Stimulated activated CD8-positive, alpha-beta memory T cell treated with anti-CD3 and anti-CD28 coated beads, Interleukin-15, amount 100 ng/mL, for 48 hours (primary cell): Measurements from ENCODE around the gene FOLR3.
A peak's percentile ranks its signal among the peaks of the same experiment; 100 is the strongest.
"Not testable (repeated sequence)": the region's sequence is repeated elsewhere in the genome, so short reads cannot be mapped to it uniquely, and the experiment has no call there.

Source experiments
- DNase-seq, 2 donors: peaks; one replicate each; pipeline ENCODE4 v3.0.0-alpha.2; 2020; ENCODE audit warnings: low read depth in 2 of 2

The FOLR3 gene

DNA sequence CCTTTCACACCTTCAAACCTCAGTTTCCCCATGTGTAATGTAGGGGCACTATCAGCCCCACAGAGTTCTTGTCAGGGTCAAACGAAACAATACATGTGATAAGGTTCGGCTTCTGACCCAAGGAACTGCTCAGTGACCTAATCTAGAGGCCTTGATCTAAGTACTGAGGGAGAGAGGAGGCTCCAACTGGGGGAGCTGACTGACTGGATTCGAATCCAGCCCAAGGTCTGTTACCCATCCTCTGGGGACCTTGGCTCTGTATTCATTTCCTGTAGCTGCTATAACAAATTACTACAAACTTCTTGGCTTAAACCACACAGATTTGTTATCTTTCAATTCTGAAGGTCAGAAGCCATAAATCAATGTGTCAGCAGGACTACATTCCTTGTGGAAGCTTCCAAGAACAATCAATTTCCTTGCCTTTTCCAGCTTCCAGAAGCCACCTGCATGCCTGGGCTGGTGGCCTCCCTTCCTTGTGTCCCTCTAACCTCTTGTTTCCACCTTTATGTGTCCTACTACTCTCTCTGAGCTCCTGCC lies 12.3 kb upstream of the FOLR3 start:
- no peak for DNase-seq

DNA sequence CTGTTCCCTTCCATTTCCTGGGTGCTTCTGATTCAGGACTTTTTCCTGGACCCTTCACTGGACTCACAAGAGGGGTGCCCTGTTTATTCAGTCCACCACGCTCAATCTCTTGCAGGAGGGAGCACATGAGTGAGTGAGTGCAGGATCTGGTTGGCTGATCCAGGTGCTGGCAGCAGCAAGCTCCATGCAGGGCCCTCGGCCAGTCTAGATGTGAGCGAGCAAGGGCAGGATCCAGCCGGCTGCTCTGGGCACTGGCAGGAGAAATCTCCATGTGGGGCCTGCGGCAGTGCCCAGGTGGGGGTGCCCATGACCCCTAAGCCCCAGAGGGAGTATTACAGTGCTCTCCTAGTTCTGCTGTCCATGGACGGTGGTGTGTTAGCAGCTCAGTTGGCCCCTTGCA lies 11.5 kb upstream of the FOLR3 start:
- no peak for DNase-seq

DNA sequence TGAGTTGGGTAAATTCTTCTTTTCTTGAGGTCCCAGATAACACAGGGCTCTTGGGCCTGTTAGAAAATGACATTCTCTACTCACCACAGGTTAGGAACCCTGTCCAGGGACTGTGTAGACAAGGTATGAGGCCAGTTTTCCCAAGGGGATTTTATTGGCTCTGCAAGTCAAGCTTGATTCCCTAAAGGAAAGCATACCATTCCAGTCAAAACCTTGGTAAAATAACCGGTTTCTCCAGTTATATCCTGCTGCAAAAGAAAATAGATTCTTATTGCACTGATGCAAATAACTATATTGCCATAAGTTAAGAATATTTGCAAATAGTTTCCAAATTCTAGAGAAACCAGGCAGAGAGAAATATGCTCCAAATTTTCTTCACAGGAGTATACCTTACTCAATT lies 9.6 kb upstream of the FOLR3 start:
- no peak for DNase-seq

DNA sequence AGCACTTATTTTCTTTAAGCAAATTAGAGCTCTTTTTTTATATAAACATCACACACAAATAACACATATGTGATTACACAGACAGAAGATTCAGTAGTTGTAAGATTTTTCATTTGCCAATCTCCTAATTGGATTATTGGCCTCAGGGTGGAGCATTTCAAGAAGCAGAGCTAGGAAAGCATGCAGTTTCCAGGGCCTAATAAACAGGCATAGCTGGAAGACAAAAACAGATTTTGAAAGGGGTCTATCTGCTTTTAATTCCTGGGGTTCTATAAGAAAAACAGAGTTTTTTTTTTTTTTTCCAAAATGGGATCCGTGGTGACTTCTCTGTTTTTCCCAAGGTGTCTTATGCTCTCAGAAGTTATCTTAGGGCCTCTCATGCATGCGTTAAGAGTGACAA lies 7.6 kb upstream of the FOLR3 start:
- no peak for DNase-seq

DNA sequence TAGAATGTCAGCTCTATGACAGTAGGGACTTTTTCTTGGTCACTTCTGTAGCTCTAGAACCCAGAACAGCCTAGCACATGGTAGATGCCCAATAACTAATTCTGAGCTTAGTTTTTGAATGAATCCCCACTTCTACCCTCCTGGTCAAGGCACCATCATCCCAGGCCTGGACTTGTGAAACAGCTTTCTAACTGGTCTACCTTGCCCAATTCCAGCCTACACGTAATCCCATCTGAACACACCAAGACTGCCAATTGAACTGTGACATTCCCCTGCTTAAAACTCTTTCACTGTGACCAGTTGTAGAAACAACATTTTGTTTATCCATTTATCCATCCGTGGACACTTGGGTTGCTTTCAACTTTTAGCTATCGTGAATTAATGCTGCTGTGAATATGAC lies 6.1 kb upstream of the FOLR3 start:
- DNase-seq = no peak

DNA sequence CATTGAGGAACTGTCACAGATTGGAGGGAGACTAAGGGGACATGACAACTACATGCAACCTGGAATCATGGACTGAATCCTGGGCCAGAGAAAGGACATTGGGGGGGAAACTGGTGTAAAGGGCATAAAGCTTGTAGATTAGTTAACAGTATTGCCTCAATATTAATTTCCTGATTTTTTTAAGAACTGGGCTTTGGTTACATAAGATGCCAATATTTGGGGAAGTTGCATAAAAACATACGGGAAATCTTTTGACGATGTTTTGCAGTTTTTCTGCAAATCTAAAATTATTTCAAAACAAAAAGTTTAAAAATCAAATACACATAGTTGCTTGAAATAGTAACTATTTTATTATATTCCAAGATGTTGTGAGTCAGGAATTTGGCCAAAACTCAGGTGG lies 2.9 kb upstream of the FOLR3 start:
- no peak for DNase-seq

DNA sequence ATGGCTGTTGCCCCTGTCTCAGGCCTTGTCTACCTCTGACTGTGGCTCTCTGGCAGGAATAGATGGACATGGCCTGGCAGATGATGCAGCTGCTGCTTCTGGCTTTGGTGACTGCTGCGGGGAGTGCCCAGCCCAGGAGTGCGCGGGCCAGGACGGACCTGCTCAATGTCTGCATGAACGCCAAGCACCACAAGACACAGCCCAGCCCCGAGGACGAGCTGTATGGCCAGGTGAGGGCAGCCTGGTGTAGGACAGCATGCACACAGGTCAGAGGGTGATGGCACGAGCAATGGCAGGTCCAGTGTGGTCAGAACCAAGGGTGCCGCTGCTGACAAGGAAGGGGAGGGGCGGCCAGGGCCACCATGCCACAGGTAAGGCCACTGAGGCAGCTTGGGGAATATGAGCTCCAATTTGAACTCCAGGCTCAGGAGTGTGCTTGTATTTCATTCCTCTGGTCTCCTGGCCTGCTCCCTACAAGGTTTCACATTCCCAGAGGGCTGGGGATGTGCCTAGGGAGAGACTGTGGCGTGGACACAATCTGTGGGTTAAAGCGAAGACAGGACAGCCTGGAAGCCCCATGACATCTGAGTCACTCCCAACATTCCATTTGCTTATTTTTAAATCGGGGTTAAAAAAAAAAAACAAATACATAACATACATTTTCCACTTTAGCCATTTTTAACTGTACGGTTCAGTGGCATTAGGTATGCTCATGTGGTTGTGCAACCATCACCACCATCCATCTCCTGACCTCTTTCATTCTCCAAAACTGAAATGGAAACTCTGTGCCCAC lies 562 bp downstream of the FOLR3 start:
- no peak for DNase-seq

DNA sequence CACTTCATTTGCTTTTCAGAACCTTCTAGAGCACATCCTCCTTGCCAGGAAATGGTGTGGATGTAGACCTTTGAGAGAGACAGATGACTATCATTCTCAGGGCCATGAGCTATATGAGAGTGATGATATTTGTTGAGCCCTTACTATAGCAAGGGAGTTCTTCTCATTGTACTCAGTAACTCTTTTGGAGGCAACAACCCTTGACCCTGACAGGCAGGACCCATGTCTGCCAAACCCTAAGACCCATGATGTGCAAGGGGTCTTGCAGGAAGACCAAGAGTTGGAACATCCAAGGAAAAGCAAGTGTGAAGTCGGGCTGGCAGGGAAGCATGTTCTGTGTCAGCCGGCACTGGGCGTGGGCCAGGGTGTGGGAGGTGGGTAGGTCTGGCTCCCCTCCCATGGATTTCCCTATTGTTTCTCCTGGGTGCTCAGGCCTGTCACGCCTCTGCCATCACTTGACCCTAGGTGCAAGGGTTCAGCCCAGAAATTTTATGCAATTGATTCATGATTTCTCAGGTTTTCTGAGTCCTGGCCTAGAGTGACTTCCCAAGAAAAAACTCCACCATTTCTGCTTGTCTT lies 1.2 kb downstream of the FOLR3 start:
- no peak for DNase-seq

DNA sequence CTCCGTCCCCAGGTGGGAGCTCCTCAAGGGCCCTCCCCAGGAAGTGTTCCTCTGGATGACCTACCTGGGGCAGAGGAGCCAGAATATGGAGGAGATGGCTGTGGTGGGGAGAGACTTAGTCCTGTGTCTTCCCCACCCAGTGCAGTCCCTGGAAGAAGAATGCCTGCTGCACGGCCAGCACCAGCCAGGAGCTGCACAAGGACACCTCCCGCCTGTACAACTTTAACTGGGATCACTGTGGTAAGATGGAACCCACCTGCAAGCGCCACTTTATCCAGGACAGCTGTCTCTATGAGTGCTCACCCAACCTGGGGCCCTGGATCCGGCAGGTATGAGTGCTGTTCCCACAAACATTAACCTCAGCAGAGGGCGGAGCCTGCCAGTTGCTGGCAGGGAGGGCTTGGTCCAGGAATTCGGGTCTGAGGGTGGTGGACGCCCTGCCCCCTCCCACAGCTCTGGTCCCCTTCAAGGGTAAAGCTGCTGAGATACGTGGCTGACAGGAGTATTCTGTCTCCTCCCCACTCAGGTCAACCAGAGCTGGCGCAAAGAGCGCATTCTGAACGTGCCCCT lies 3.4 kb downstream of the FOLR3 start:
- DNase-seq = no peak

DNA sequence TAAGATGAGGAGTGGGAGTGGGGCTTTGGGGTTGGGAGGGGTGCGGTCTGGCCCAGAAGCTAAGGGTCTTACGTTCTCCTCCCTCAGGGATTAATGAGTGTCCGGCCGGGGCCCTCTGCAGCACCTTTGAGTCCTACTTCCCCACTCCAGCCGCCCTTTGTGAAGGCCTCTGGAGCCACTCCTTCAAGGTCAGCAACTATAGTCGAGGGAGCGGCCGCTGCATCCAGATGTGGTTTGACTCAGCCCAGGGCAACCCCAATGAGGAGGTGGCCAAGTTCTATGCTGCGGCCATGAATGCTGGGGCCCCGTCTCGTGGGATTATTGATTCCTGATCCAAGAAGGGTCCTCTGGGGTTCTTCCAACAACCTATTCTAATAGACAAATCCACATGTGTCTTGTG lies 4.0 kb downstream of the FOLR3 start:
- no peak for DNase-seq

DNA sequence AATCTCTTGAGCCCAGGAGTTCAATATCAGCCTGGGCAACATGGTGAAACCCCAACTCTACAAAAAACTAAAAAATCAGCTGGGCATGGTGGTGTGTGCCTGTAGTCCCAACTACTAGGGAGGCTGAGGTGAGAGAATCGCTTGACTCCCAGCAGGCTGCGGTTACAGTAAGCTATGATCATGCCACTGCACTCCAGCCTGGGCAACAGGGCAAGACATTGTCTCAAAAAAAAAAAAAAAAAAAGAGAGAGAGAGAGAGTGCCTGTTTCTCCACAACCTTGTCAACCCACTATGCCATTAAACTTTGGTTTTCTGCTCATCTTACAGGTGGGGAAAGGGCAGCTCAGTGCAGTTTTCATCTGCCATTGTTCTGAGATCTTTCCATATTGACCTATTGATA lies 5.1 kb downstream of the FOLR3 start:
- DNase-seq = no peak

DNA sequence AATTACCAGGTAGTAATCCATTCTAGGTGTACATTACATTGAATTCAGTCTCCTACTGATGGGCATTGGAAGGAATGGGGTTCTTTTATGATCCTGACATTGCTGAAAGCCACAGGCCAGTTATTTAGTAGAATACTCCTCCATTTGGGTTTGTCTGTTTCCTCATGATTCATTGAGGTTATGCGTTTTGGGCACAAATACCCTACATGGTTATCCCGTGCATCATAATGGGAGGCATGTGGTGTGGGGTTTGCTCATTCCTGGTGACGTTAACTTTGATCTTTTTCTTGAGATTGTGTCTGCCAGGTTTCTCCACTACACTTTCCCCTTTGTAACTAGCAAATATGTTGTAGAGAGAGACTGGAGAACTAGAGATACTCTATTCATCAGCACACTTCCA lies 5.5 kb downstream of the FOLR3 start:
- DNase-seq = peak; percentile 19 to 23

DNA sequence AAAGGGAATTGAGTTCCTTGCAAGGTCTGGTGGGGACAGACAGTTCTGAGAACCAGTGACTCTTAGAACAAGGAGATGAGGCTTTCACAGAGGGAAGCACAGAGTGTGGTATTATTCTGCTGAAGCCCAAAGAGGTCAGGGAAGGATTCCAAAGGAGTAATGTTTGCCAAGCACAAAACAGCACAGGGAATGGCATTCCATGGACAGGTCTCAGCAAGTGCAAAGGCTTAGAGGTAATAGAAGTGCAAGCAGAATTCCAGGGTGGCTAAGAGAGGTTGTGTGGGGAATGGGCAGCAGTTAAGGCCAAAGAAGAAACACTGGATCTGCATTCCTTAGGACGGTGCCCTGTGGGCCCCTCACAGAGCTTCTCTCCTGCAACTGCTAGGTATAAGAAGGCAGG lies 6.6 kb downstream of the FOLR3 start:
- not testable (repeated sequence) for DNase-seq

DNA sequence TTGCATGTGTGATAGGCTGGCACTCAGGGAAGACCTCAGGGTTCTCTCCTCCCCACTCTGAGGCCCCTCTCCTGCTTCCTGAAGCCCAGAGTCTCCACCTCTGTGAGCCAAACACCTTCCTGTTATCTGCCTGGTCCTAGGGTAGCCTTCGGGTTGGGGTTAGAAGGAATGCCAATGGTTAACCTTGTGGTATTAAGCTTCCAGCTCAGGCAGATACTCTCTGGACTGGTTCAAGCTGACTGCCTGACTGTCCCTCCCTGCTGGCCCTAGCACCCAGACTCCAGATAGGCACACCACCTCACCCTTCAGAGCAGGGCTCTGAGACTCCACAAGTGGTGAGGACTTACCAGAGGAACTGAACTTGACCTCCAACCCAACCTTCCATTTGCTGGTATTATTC lies 7.0 kb downstream of the FOLR3 start:
- DNase-seq = not testable (repeated sequence)

DNA sequence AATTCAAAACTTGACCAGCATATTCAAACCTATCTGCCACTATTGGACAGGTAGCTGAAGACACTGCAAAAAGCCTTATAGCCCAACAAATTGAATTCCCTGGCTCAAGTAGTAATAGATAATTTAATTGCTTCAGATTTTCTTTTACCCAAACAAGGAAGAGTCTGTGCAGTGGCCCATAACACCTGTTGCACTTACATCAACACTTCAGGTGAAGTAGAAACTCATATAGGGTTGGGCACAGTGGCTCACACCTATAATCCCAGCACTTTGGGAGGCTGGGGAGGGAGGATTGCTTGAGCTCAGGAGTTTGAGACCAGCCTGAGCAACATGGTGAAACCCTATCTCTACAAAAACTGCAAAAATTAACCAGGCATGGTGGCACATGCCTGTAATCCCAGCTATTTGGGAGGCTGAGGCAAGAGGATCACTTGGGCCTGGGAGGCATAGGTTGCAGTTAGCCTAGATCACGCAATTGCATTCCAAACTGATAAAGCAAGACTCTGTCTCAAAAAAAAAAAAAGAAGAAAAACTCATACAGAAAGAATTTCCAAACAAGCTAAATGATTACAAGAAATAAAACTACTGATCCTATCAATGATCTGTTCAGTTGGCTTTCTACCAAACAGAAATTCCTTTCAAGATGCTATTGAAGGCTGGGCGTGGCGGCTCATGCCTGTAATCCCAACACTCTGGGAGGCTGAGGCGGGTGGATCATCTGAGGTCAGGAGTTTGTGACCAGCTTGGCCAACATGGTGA lies 9.5 kb downstream of the FOLR3 start:
- DNase-seq = no peak

DNA sequence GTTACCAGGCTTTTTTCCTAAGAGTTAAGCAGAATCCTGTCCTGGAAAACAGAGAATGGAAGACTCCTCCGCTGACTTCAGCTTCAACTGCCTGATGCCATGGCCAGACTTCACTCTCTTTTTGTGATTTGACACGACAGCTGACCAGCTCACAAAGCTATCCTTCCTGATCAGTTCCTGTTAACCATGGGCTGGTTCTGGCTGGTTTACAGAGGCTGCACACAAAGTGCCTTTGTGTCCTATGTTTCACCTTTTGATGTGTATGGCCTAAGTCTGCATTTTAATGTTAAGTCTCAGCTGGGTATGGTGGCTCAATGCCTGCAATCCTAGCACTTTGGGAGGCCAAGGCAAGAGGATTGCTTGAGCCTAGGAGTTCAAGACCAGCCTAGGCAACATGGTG lies 11.1 kb downstream of the FOLR3 start:
- no peak for DNase-seq

DNA sequence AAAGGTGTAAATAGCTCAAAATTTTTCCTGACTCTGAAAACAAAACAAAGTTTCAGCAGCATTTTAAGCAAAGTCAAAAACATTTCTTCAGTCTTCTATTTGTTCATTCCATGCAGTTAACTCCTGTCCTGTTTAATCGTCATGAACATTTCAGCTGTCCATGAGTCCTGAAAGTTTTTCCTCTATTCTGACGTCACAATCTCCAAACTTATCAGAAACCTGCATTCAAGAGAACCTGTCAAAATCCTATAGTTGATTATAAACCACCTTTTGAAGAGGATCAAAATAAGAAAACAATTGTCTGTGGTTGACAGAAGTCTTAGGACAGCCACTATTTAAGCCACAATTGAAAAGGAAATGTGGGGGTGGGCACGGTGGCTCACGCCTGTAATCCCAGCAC lies 15.4 kb downstream of the FOLR3 start:
- DNase-seq = no peak

DNA sequence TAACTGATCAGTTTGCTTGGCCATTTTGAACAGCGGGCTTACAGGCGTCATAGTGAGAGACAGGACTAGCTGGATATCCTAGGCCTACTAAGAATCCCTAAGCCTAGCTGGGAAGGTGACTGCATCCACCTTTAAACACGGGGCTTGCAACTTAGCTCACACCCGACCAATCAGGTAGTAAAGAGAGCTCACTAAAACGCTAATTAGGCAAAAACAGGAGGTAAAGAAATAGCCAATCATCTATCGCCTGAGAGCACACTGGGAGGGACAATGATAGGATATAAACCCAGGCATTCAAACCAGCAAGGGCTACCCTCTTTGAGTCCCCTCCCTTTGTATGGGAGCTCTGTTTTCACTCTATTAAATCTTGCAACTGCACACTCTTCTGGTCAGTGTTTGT lies 18.3 kb downstream of the FOLR3 start:
- not testable (repeated sequence) for DNase-seq

DNA sequence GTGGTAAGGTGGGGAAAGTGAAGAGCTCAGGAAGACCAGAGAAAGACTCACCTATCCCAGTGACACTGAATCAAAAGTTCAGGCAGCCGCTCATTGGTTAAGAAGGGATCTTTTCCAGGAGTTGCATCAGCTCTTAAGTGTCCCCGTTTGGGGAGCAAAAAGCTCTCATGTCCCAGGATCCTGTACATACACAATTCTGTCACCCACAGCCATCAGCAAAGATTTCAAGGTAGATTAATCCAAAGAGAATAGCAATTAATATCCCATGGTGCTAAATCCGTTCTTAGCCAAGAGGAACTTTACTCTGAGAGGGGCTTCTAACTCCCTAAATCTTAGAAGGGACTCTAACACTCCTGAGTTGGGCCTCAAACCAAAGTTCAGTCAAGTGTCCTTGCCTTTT lies 19.3 kb downstream of the FOLR3 start:
- no peak for DNase-seq

DNA sequence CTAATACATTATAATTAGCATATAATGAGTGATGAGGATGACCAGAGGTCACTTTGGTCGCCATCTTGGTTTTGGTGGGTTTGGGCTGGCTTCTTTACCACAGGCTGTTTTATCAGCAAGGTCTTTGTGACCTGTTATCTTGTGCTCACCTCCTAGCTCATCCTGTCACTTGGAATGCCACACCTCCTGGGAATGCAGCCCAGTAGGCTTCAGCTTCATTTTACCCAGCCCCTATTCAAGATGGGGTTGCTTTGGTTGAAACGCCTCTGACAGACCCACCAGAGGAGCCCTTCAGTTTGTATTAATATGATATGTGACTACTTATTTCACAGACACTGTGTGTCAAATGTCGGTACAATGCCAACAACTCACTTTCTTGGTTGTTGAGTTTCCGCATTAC lies 20.2 kb downstream of the FOLR3 start:
- DNase-seq = no peak

DNA sequence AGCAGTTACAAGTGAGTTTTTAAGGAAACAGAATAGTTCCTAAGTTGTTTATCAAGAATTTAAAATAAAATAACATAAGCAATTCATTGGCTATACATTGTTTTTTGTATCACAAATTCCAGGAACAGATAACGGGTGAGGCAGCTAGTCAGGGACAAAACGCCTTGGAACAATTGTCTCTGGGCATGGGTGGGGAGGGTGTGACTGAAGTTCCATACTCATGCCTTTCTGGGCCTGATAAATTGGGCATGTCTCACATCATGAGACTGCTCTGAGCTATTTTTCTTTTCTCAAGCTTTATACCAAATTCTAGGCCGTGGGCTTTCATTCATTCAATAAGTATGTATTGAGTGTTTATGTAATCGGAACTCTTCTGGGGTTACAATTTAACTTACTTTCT lies 21.6 kb downstream of the FOLR3 start:
- no peak for DNase-seq

DNA sequence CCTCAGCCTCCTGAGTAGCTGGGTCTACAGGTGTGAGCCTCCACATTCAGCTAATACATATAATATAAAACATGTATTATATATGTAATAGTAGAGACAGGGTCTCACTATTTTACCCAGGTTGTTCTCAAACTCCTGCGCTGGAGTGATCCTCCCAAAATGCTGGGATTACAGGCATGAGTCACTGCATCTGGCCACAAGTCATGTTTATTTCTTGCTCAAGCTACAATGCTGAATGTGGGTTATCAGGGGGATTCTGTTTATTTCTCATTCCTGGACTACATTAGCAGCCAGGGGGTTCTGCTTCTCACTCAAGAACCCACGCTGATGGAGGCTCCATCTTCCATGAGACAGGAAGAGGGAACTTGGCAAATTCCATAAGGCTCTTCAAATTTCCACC lies 24.8 kb downstream of the FOLR3 start:
- no peak for DNase-seq
